GM21360 (cell line): Measurements from ENCODE around the gene ELAVL1.
"Not testable (repeated sequence)": the region's sequence is repeated elsewhere in the genome, so short reads cannot be mapped to it uniquely, and the experiment has no call there.

Experiments used
- ATAC-seq: cut with Tn5 transposase; IDR thresholded peaks from one replicate; pipeline ENCODE4 v1.9.1; 2021; ENCODE audit warnings: mild to moderate bottlenecking, moderate library complexity; ENCODE audit not compliant: unreplicated experiment

Gene ELAVL1

DNA sequence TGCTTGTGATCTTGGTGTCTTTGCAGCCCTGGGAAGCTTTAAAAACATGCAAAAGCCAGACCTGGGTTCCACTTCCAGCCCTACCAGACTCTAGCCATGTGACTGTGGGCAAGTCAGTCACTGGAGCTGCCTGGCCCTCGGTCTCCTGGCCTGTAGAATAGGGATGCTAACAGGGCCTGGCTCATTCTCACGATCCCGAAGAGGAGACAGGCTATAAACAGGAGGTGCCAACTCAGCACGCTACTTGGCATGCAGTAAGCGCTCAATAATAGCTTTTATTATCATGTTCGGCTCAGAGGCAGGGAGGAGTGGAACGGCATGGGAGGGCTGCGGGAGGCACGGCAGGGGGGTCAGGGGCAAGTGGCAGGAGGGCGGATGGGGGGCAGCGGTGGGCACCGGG lies 81.2 kb downstream of the ELAVL1 start:
- no peak for ATAC-seq

DNA sequence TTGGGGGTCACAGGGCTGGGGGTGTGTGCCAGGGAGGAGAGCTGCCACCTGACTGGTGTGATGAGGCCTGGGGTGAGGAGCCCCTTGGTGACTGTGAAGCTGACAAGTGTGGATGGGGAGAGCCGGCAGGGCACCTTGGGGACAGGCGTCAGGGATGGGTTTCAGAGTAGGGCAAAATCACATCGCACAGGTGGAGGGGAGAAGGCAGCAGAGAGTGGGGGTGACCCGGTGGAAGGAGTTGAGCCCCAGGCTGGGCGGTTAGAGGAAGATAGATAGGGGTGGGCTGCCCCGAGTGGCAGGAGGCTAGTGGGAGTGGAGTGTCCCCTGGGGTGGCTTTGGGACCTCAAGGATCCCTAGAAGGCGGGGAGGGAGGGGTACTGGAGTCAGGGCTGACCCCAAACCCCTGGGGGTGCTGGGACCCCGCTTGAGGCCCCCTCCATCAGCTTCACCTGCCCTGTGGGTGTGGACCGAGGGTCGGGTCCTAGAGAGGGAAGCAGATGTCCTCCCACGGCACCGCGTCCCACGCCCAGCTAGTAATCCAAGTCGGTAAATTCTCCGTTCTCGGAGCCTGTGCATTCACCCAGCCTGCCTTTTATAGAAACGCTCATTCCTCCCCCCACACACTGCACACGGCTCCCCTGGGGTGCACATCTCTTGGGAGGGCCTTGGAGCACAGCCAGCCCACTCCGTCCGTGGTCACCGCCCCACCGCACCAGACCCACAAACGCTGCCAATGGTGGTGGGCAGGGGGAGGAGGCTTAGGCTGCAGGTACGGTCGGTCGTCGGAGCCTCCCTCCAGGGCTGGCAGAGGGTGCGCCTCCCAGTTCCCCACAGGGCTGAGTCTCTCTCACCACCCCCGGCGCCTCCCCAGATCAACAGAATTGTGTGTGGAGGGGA lies 81.9 kb downstream of the ELAVL1 start:
- no peak for ATAC-seq

DNA sequence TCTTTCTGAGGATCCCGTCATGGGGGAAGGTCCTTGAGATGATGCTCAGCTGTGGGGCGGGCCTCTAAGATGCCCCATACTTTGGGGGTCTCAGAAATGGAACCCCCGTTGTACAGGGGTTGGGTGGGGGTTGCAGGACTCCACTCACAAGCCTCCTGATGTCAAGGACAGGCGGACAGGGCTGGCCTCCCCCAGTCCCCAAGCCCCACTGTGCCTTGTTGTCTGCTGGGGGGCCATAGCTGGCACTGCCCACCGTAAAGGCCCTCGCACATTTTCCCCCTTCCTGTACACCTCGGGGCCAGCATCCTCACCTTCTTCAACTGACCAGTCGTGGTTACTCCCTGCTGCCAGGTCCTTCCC lies 82.6 kb downstream of the ELAVL1 start:
- no peak for ATAC-seq

DNA sequence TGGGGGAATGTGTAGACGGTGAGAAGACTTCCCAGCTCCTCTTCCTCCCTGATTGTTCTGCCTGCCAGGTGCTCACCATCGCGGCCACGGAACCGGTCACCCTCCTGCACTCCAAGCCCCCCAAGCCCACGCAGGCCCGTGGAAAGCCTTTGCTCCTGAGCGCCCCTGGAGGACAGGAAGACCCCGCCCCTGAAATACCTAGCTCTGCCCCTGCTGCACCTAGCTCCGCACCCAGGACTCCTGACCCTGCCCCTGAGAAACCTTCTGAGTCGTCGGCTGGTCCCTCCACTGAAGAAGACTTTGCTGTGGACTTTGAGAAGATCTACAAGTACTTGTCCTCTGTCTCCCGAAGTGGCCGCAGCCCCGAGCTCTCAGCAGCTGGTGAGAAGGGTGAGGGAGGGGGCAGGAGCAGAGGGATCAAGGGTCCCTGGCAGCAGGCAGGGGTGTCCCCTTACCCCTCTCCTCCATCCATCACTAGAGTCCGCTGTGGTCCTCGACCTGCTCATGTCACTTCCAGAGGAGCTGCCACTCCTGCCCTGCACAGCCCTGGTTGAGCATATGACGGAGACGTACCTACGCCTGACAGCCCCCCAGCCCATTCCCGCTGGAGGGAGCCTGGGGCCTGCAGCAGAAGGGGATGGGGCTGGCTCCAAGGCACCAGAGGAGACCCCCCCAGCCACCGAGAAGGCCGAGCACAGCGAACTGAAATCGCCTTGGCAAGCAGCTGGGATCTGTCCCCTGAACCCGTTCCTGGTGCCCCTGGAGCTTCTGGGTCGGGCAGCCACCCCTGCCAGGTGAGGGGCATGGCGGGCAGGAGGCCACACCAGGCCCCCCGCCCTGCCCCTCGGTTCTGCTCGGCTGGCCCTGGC lies 83.2 kb downstream of the ELAVL1 start:
- ATAC-seq = no peak

DNA sequence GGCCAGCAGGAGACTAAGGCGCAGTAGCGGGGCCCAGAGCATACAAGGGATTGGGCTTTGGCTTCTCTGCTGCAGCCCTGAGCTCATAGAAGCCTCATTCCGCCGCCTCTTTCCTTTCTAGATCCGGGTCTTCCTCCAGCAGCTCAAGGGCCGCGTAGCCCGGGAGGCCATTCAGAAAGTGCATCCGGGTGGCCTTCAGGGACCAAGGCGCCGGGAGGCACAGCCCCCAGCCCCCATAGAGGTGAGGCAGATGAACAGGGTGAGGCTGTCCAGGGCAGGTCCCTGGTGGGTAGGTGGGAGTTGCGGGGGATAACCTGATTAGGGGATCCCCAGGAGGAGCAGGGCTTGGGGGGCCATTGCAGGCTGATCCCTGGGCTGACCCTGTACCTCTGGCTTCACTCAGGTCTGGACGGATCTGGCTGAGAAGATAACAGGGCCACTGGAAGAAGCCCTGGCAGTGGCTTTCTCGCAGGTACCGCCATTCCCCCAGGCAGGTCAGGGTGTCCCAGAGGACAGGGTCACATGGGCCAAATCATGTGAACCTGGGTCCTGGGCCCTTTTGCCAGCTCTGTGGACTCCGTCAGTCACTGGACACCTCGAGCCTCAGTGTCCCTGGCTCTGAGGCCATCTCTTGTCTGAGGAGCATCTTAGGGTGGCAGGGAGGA lies 84.0 kb downstream of the ELAVL1 start:
- no peak for ATAC-seq

DNA sequence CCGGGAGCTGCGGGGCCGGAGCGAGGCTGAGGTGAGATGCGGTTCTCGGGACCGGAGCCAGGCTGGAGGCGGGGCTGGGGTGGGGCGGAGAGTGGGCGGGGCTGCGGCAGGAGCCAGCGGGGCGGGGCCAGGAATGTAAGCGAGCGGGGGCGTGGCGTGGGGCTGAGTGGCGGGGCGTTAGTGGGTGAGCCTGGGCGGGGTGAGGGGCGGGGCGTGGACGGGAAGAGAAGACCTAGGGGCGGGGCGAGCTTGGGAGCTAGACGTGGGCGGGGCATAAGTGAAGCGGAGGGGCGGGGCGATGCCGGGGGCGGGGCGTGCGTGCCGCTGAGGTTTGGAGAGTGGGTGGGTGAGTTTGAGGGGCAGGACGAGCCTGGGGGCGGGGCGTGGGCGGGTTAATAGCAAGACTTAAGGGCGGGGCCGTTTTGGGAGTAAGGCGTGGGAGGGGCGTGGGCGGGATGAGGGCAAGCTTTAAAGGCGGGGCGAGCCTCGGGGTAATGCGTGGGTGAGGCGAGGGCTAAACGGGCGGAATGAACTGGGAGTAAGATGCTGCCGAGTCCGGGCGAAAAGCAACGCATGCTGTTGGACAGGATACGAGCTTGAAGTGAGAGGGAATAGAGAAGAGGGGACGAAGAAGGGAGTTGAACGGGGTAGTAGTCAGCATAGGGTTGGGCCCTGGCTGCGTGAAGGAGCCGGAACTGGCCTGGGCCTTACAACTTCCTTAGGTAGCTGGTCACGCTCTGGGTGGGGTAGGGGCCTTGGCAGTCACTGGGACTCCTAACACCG lies 84.7 kb downstream of the ELAVL1 start:
- peak; percentile 35 for ATAC-seq

DNA sequence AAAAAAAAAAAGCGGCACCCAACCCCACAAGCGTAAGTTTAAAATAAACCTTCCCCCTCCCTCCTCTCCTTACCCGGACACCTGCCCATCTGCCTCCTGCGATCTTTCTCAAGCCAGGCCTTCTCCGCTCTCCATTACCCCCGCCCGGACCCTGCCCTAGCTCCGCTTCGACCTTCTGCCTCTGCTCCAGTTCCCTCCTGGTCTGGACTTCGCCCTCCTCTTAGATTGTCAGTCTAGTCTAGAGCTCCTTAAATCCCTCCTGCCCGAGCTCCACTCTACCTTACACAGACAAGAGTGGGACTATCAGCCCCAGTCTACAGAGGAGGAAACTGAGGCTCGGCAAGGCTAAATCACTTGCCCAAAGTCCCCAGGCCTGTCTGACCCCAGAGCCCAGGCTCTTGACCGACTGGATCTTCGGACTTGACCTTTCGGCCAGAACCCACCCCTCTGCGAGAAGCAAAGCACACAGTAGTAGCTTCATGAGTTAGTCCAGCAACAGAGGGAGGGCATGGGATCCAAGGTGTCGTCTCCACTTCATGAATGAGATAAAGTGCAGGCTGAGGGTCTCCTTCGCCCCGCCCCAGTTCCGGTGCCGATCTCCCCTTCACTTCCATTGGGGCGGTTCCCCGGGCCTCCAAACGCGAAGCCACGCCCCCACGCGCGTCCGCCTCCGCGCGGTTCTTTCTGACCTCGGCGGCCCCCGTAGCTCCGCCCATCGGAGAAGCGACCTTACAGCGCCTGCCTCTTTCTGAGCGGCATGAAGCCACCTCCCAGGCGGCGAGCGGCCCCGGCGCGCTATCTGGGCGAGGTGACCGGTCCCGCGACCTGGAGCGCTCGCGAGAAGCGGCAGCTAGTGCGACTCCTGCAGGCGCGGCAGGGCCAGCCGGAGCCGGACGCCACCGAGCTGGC lies 85.6 kb downstream of the ELAVL1 start, which contains the start of gene SNAPC2:
TSS of gene SNAPC2 (plus strand) at position 729 of the 909 bp plus-strand sequence. CDS start at position 758, 29 bp downstream.
- peak; percentile 43 for ATAC-seq

DNA sequence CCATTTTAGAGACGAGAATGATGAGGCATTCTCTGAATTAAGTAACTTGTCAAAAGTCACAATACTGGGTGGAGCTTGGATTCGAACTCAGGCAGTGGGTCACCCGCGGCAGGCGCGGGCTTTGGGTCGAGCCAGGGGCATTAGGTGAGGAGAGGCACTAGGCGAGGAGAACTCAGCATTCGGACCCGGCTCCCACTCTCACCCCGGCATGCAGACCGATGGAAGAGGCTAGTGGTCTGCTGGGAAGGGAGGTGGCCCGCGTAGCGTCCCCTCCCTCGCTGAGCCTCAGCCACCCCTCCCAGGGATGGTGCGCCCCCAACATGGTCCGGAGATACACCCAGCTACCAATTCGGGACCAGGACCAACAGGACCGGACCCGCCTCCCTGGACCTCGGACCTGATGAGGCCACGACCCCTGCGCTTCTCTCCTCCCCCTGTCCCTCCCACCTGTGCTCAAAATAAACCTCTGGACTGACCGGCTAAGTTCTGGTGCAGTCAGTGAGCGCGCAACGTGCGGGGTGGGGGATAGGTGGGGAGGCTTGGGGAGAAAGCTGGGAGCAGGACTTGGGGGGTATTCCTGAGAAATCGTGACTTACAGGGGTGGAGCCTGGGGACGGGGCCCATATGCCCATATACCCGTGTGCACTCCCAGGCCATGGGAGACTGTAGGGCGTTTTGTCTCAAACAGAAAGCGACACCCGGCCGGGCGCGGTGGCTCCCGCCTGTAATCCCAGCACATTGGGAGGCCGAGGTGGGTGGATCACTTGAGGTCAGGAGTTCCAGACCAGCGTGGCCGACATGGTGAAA lies 86.6 kb downstream of the ELAVL1 start:
- no peak for ATAC-seq

DNA sequence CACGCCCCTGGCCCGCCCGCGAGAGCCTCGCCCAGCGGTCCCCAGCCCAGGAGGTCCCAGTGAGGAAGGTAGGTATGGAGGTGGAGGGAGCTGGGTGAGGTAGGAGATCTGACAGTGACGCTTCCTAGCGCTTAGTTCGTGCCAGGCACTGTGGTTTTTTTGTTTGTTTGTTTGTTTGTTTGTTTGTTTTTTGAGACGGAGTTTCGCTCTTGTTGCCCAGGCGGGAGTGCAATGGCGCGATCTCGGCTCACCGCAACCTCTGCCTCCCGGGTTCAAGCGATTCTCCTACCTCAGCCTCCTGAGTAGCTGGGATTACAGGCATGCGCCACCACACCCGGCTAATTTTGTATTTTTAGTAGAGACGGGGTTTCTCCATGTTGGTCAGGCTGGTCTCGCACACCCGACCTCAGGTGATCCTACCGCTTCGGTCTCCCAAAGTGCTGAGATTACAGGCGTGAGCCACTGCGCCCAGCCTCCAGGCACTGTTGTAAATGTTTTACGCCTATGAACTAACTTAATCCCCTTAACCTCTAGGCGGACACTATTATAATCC lies 87.3 kb downstream of the ELAVL1 start:
- not testable (repeated sequence) for ATAC-seq

DNA sequence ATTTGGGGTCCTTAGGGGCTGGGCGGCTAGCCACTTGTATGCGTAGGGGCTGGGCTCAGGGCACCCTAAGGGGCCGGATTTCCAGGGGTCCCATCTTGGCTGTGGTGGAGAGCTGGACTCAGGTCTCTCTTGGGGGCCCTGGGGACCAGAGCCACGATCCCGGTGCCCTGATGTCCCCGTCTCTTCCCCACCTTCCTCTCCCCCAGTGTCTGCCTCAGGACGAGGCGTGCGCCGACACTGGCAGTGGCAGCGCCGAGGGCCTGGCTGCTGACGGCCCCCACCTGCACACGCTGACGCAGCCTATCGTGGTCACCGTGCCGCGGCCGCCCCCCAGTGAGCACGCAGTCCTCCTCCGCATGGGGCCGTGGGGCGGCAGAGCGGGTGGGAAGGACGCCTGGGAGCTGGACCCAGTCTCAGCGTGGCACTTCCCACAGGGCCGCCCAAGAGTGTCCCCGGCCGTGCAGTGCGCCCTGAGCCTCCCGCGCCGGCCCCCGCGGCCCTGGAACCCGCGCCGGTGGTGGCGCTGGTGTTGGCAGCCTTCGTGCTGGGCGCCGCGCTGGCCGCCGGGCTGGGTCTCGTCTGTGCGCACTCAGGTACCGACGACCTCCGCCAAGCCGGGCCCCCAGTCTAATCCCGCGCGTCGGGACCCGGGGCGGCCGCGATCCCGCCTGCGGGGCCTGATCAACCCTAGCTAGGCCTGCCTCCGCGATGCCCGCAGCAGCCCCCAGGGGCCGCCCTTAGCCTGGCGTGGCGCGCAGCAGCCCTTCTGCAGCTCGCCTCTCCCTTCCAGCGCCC lies 88.0 kb downstream of the ELAVL1 start:
- ATAC-seq = no peak

DNA sequence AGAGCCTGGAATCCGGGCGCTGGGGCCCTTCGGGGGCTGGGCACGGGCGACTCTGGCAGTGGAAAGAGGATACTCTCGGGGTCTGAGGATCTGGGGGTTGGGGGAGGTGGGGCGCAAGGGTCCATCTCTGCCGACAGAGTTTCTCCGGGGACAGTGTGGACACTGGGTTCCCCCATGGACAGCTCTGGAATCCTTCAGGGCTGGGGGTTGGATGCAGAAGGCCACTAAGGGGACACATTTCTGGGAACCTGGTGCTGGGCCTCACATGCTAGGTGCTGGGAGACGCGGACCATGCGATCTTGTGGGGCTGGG lies 88.5 kb downstream of the ELAVL1 start:
- no peak for ATAC-seq

DNA sequence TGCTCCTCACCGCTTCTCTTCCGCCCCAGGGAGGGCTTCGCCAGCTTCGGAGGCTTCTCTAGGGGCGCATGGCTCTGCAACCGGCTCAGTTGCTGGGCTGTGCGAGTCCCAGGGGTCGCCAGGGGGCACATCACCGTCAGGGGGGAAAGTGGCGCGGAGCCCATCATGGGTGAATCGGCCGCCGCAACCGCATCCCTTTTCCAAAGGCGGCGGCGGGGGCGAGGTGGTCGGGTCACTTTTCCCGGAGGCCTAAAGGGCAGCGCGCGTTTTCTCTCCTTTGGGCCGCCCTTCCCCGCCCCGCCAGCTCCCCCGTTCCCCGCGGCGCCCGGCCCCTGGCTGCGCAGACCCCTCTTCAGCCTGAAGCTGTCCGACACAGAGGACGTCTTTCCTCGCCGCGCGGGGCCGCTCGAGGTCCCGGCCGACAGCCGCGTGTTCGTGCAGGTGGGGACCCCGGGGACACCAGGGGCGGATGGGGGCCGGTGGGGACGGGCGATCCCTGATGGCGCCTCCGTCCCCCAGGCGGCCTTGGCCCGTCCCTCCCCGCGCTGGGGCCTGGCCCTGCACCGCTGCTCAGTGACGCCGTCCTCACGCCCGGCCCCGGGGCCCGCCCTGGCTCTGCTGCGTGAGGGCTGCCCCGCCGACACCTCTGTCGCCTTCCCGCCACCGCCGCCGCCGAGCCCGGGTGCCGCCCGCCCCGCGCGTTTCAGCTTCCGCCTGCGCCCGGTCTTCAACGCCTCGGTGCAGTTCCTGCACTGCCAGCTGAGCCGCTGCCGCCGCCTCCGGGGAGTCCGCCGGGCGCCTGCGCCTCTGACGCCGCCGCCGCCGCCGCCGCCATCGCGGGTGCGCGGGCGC lies 89.1 kb downstream of the ELAVL1 start:
- no peak for ATAC-seq

DNA sequence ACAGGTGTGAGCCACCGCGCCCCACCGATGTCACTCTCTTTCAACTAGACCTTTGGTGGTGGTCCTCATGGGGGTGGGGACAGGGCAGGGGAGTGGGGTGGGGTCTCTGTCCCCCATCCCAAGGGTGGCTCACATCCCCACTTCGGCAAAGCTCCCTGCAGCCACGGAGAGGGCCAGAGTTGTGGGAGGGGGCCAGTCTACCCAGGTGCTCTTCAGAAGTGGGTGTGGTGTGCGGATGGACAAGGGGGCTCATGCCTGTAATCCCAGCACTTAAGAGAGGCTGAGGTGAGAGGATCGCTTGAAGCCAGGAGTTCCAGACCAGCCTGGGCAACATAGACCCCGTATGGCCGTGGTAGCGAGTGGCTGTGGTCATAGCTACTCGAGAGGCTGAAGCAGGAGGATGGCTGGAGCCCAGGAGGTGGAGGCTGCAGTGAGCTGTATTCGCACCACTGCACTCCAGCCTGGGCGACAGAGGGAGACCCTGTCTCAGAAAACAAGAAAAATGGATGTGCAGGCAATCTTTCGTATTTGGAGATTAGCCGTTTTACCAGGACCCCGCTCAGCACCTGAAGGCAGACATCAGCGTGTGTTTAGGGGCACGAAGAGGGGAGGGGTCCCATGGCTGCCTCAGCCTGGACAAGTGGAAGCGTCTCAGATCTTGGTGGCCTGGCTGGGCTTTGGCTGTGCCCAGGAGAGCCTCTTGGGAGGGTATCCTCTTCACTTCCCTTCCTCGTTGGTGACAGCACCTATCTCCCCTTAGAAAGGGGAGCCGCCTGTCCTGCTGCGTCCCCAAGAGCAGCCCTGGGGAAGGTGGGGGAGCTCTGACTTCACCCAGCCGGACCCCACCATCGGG lies 90.0 kb downstream of the ELAVL1 start:
- ATAC-seq = no peak

DNA sequence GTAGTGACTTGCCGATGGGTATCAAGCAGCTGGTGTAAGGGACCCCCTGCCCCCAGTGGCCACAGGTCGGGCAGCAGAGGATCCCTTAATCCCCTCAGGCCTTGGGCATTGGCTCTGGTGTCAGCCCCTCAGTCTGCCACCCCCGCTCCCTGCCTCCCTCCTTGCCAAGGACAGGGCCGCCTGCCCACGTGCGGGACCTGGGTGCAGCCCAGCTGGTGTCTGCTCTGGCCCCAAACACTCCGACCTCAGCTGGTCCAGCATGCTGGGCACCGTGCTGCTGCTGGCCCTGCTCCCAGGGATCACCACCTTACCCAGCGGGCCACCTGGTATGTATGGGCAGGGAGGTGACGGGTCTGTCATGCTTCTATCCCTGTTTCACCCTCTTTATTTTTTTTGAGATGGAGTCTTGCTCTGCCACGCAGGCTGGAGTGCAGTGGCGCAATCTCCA lies 90.8 kb downstream of the ELAVL1 start, which contains the start of gene TGFBR3L:
TSS of gene TGFBR3L (plus strand) at position 233 of the 448 bp plus-strand sequence.
- ATAC-seq = no peak

DNA sequence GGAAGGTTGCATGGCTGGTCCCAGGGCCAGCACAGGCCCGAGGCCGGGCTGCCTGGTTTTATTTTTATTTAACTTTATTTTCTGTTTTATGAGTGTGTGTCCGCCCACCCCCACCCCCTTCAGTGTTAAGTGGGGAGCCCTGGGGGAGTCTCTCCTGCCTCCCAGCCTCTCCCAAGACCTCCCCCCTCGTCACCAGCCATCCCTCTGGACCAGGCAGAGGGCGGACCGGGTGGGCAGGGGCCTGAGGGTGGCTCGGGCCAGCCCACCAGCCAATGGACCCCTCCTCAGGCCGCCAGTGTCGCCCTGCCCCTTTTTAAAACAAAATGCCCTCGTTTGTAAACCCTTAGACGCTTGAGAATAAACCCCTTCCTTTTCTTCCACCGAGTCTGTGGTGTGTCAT lies 91.3 kb downstream of the ELAVL1 start:
- no peak for ATAC-seq

DNA sequence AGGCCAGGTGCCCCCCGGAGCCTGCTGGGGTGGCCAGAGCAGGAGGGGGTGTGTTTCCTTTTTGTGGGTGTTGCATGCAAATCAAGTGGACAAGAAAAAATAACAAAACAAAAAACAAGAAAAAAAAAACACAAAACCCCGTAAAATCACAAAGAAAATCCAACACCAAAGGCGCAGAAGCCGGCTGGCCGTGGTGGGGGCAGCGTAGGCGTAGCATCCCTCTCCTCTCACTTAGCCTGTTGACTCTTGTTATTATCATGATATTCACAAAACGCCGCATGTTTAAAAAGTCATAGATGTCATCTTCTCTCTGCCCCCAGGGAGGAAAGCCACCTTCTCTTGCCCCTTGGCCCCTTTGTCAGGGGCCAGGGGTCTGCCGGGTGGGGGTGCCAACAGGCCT lies 91.8 kb downstream of the ELAVL1 start:
- no peak for ATAC-seq
